AG04450 (cell line): ENCODE results near the gene DIS3L. TPM values are rescaled to one million over a fixed set of nuclear protein-coding genes. Genes with fewer than 3 reads are reported as not detected.

Experiments
- CTCF ChIA-PET: fragments of 300-600, 350-600 bp; formaldehyde crosslinking; extraction: SDS; loops from one replicate; lab custom pipeline; 2022; ENCODE audit warnings: antibody characterized with exemption, inconsistent platforms; lab: Charles Lee
- POLR2A ChIA-PET: fragments of 350-600 bp; formaldehyde crosslinking; extraction: SDS; loops from one replicate; lab custom pipeline; 2021; ENCODE audit warnings: antibody characterized with exemption, inconsistent platforms; lab: Yijun Ruan, JAX
- DNase-seq: peaks from one replicate; pipeline ENCODE4 v3.0.0-alpha.2; 2011; ENCODE audit warnings: low read depth, low spot score
- H3K27ac ChIP-seq: one replicate; pipeline ENCODE4 v1.5.1; 2012; ENCODE audit warnings: low read depth, low read length, control low read depth
- H3K27me3 ChIP-seq: one replicate; pipeline ENCODE4 v1.6.0; 2012; ENCODE audit warnings: low read length; ENCODE audit not compliant: control insufficient read depth, insufficient read depth
- H3K4me3 ChIP-seq: 2 replicates; pipeline ENCODE4 v1.5.1; 2011; ENCODE audit warnings: mild to moderate bottlenecking, low read depth, low read length, control low read depth
- H3K9me3 ChIP-seq: 2 replicates; pipeline ENCODE4 v1.5.1; 2012; ENCODE audit warnings: low read length; ENCODE audit not compliant: control insufficient read depth, insufficient read depth
- polyA plus RNA-seq: library from polyadenylated mRNA; depleted of rRNA; stranded (reverse); fragments of >200 nt; gene quantifications from 2 replicates; pipeline ENCODE4 v1.2.3, GENCODE V29; 2011
- TF ChIP-seq, protein P1 (sequence below): IDR thresholded peaks from 2 replicates; pipeline ENCODE4 v1.5.1; 2011; ENCODE audit warnings: low read depth, low read length, control low read depth, inconsistent platforms

Gene DIS3L
- polyA plus RNA-seq, 1 experiment, result 12.1 TPM

DNA sequence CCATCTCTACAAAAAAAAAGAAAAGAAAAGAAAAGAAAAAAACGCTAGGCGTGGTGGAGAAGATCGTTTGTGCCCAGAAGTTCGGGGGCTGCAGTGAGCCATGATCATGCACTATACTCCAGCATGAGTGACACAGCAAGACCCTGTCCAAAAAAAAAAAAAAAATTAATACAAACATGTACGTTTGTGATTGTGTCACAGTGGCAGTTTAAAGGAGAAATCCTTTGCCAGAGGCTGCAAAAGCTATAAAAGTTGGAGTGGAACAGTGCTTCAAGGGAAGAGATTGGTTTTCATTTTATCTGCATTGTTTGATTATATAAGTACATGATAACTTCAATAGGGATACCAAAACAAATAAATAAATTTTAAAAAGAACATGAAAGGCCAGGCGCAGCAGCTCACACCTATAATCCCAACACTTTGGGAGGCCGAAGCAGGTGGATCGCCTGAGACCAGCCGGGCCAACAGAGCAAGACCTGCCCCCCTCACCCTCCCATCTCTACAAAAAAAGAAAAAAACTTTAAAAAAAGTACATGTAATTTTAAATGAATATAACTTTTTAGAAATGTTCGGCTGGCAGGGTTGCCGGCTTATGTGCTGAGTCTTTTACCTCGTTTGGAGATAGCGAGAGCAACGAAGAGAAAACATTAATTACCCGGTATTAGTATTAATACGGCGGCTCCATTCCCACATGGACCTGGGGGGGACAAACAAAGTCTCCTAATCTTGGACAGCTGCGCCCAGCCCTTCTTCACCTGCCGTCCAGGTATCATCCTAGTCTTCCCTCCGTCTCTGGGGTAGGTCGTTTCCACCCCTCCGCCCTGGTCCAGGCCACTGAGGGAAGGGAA, 573 bp upstream of the DIS3L start:
- CTCF ChIA-PET, result interaction anchor here (0.6 kb wide), 1 partner anchor 49 kb away, joined by 4 read pairs; no protein-coding TSS in a partner anchor
- POLR2A ChIA-PET, result no interaction called here
- Histone ChIP-seq H3K4me3 (peak overlapping the region; percentile 63), H3K27ac (no peak overlapping the region), H3K9me3 (no peaks in the 10 kb centered on the region), H3K27me3 (no peaks in the 10 kb centered on the region)
- no peak for DNase-seq
- TF ChIP-seq, protein P1, sequence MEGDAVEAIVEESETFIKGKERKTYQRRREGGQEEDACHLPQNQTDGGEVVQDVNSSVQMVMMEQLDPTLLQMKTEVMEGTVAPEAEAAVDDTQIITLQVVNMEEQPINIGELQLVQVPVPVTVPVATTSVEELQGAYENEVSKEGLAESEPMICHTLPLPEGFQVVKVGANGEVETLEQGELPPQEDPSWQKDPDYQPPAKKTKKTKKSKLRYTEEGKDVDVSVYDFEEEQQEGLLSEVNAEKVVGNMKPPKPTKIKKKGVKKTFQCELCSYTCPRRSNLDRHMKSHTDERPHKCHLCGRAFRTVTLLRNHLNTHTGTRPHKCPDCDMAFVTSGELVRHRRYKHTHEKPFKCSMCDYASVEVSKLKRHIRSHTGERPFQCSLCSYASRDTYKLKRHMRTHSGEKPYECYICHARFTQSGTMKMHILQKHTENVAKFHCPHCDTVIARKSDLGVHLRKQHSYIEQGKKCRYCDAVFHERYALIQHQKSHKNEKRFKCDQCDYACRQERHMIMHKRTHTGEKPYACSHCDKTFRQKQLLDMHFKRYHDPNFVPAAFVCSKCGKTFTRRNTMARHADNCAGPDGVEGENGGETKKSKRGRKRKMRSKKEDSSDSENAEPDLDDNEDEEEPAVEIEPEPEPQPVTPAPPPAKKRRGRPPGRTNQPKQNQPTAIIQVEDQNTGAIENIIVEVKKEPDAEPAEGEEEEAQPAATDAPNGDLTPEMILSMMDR, result no peak

DNA sequence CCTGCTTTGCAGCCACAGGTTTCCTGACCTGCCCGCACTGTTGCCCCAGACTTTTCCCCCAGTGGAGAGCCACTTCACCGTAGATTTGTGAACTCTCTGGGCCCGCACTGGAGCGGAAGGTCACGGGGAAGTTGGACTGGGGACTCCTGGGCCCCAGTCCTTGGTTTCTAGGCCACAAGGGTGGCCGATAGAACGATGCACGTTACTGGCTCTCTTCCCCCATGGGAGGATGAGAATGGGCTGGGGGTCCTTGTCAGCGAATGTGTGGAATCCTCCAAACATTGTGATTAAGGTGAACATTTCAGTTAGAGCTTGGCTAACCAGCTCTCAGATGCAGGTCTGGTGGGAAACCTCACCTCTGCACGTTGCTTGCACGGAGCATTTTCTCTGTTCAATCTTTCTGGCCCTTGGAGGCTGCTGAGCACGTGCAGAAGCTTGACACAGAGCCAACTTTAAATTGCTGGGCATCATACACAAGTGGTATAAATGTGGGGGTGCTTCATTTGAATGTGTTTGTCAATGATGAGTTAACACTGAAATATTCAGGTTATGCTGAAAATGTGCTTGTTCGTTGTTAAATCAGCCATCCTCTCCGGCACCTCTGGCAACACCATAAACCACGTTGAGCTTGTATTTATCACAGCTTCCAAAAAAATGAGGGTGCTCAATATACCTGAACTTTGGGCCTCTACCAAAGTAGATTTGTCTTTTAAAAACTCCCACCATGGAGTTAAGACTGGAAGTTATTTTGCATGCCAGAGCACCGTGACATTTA, 976 bp downstream of the DIS3L start:
- Histone ChIP-seq H3K9me3 (no peaks in the 10 kb centered on the region), H3K27me3 (no peaks in the 10 kb centered on the region), H3K4me3 (peak overlapping the region; percentile 63), H3K27ac (peak overlapping the region; percentile 75)
- ChIA-PET CTCF (interaction anchor here (1.7 kb wide), 1 partner anchor 204 kb away, joined by 7 read pairs; no protein-coding TSS in a partner anchor), POLR2A (no interaction called here)
- DNase-seq, result peak; percentile 24
- TF ChIP-seq, protein P1, result no peak

DNA sequence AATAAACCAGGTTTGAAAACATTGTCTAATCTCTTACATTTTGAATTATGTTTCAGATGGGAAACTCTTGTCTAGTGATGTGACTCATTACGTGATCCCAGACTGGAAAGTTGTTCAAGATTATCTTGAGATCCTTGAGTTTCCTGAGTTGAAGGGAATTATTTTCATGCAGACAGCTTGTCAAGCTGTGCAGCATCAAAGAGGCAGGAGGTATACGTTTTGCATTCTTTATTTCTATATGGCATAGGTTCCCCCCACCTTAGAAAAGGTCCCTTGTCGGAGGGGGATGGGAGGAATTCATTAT, 1.5 kb downstream of the DIS3L start:
- Histone ChIP-seq H3K27me3 (no peaks in the 10 kb centered on the region), H3K9me3 (no peaks in the 10 kb centered on the region), H3K27ac (no peak overlapping the region), H3K4me3 (no peak overlapping the region)
- CTCF ChIA-PET, result interaction anchor here (1.7 kb wide), 1 partner anchor 204 kb away, joined by 7 read pairs; no protein-coding TSS in a partner anchor
- POLR2A ChIA-PET, result no interaction called here
- DNase-seq, result no peak
- TF ChIP-seq, protein P1, result no peak

DNA sequence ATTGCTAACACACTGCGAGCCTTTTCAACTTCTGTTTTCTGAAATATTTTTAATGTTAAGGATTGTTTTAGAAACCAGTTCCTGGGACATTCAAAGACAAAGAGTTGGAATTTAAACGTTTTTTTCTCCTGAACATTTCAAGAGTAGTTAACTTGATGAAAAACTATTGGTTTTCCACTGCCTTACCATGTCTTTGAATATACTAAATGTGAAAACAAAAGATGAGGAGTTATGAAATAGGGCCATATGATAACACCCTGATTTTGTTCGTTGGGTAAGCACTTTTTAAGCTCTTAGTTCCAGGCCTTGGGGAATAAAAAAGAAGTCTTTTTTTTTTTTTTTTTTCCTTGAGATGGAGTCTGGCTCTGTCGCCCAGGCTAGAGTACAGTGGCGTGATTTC, 2.8 kb downstream of the DIS3L start:
- POLR2A ChIA-PET, result no interaction called here
- DNase-seq, result no peak

More for the DNA sequence above, 2.8 kb downstream of the DIS3L start:
- H3K27me3 ChIP-seq, result no peaks in the 10 kb centered on the region
- no peaks in the 10 kb centered on the region for H3K9me3 ChIP-seq
- CTCF ChIA-PET, result interaction anchor here (0.6 kb wide), 2 partner anchors 11 to 74 kb away, joined by 3 to 5 read pairs; no protein-coding TSS in a partner anchor
- TF ChIP-seq, protein P1, result no peak
- H3K4me3 ChIP-seq, result no peak overlapping the region
- no peak overlapping the region for H3K27ac ChIP-seq
